Activated CD4-positive, alpha-beta T cell treated with anti-CD3 and anti-CD28 coated beads, Interleukin-2, Interleukin-4, amounts not matched to agents 100 ng/mL and 50 ng/mL, durations not matched to agents 16 hours and 8 hours (primary cell): Measurements from ENCODE around the gene CCDC27.

Source experiments
- DNase-seq: peaks from one replicate; pipeline ENCODE4 v3.0.0-alpha.2; 2020; ENCODE audit warnings: low spot score

CCDC27 gene

DNA sequence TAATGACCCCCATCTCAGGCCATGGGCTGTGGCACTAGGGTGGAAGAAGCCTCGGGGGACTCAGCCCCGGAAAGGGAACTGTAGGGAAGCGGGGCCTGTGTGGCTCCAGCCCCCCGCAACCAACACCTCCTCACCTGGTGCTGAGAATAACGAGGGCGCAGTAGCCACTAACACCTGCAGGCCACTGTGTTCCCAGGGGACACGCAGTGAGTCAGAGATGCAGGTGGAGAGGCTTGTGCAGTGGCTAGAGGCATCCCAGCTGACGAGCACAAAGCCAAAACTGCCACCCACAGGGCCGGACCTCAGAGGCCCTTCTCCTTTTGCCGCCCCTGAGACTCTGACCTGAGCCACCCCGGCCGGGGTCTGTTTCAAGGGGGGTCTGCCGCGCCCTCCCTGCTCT, 33.5 kb upstream of the CCDC27 start:
- no peak for DNase-seq

GRCh38 chr1:3721955-3722465, 30.2 kb upstream of the CCDC27 start:
- DNase-seq = no peak

DNA sequence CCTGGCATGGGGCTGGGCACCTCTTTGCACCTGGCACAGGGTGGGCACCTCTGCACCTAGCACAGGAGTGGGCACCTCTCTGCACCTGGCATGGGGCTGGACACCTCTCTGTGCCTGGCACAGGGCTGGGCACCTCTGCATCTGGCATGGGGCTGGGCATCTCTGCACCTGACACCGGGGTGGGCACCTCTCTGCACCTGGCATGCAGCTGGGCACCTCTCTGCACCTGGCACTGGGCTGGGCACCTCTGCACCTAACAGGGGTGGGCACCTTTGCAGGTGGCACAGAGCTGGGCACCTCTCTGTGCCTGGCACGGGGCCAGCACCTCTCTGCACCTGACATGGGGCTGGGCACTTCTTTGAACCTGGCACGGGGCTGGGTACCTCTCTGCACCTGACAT, 29.4 kb upstream of the CCDC27 start:
- no peak for DNase-seq

DNA sequence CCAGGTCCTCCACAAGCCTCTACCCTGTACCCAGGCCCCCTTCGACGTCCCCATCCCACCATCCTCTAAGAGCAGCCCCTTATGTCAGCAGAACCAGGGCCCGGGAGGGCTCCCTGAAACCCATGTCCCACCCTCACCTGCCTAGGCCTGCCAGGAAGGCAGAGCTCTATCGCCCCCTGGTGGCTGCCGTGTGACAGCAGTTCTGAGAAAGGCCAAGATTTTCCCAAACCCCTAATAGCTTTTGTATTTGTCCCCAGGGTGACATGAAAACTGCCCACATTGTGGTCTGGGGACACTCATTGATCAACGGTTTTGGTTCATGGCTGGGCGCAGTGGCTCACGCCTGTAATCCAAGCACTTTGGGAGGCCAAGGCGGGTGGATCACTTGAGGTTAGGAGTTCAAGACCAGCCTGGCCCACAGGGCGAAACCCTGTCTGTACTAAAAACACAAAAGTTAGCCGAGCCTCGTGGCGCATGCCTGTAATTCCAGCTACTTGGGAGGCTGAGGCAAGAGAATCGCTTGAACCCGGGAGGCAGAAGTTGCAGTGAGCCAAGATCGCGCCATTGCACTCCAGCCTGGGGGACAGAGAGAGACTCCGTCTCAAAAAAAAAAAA, 27.7 kb upstream of the CCDC27 start:
- peak; percentile 70 for DNase-seq

DNA sequence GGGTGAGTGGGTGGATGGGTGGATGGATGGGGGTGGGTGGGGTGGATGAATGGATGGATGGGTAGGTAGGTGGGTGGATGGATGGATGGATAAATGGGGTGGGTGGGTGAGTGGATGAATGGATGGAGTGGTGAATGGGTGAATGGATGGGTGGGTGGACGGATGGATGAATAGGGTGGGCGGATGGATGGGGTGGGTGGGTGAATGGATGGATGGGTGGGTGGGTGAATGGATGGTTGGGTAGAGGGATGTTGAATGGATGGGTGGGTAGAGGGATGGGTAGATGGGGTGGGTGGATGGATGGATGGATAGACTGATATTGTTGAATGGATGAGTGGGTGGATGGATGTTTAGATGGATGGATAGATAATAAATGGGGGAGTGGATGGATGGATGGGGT, 26.9 kb upstream of the CCDC27 start:
- no peak for DNase-seq

GRCh38 chr1:3727042-3727824, 25.0 kb upstream of the CCDC27 start:
- DNase-seq = peak; percentile 15

DNA sequence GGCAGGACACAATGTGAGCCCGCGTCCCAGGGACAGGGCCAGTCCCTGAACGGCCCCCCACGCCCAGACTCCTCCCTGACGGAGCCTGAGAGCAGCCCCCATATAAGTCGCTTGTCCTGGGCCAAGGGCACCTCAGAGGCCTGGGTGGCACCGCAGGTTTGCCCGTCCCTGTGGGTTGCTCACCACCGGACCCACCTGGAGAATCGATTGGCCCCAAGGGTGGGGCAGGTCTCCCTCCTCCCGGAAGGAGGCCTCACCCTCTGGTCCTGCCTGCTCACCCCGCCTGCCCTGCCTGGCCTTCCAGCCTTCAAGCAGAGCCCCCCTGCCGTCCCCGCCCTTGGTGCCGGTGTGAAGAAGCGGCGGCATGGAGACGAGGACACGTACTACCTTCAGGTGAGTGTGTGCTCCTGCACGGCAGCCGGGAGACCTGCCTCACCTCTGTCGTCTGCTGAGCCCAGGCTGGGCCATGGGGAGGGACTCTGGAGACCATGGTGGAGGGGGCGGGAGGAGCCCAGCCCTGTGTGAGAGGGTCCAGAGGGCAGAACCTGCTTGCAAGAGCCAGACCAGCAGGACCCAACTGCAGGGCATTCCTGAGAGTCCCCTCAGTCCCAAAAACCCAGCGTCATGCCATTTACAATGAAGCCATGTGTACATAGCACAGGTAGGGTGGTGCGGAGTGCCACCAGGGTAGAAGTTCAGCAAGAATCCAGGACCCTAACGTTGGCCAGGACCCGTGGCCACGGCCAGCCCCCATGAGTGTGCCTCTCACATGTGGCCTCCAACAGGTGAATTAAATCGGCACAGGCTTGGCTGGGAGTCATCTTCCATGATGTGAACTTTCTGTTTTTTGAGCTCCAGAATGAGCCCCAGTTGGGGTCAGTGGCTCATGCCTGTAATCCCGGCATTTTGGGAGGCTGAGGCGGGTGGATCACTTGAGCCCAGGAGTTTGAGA, 24.1 kb upstream of the CCDC27 start:
- no peak for DNase-seq

DNA sequence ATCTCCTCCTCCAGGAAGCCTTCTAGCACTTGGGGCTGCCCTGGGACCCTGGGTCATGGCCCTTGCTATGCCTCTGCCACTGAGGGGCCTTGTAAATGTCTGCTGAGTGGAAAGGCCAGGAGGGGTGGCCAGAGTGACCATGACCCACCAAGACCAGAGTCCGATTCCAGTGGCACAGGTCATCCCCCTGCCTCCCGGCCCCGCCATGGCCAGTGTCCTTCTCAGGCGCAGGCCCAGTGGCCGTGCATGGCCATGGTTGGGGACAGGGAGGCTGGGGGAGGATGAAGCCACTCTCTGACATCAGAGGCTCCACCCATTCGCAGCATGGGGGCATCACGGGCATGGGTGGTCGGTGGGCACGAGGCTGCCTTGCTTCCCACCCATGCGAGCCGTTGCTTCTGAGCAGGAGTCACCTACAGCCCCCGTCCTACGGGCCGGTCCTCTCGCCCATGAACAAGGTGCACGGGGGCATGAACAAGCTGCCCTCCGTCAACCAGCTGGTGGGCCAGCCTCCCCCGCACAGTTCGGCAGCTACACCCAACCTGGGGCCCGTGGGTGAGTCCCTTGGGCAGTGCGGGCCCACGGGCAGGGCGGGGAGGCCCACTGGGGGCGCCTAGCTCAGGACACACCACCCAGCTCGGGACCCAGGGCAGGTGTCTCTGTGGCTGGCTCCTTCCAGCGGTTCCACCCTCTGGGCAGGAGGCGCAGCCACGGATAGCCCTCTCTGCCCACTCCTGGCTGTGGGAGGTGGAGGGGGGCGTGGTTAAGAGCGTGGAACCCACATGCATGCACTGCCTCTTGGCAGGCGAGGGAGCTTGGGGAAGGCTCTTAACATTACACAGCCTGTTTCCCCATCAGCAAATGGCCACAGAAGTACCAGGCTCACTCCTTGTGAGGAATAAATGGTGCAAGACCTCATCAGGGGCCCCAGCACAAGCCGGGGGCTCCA, 22.4 kb upstream of the CCDC27 start:
- DNase-seq = no peak

GRCh38 chr1:3730543-3731247, 21.6 kb upstream of the CCDC27 start:
- DNase-seq = no peak

DNA sequence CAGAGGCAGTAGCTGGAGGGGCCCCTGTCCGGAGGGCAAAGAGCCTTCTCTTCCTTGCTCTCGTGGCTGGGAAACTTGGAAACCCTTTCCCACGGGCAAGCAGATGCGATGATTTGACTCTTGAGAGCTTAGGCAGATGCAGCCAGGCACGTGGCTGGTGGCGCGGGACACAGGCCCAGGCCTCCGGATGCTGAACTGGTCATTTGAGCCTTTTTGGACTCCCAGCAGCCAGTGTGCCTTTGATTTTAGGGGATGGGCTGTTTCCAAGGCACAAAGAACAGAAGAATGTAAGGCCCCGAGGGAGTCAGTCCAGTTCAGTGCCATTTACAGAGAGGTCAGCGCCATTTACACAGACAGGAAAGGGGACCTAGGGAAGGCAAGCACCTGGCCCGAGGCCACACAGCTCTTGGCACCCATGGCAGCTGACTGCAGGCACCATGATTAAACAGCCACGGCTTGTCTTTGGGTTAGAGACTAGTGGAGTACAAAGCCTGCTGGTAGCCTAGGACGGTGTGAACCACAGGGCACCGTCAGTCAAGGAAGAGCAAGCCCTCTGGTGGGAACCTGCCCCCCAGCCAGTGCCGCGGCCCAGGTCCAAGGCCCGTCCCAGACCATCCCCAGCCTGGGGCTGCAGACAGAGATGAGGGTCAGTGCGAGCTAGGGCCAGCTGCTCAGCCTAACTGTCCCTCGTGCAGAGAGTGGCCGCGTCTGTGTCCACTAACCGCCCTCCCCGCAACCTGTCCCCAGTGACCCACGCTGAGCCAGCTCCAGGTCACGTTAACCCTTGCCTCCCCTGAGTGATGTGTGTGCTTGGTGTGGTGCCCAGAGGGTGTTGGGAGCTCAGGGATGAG, 20.4 kb upstream of the CCDC27 start:
- no peak for DNase-seq

DNA sequence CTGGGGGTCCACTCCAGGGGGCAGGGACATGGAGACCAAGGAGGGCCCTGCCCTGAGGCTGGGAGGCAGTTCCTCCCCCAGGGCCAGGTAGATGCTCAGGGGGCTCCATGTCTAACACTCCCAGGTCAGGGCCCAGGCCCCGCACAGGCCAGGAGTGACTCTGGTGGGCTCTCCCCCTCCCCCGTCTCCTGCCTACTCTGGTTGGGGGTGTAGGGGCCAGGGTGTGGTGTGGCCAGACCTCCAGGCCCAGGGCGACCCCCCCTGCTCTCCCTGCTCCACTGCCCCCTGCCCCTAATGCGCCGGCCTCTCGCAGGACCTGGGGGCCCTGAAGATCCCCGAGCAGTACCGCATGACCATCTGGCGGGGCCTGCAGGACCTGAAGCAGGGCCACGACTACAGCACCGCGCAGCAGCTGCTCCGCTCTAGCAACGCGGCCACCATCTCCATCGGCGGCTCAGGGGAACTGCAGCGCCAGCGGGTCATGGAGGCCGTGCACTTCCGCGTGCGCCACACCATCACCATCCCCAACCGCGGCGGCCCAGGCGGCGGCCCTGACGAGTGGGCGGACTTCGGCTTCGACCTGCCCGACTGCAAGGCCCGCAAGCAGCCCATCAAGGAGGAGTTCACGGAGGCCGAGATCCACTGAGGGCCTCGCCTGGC, 19.7 kb upstream of the CCDC27 start:
- DNase-seq = no peak

- no peak for DNase-seq
Measured at GRCh38 chr1:3733094-3733882, 19.0 kb upstream of the CCDC27 start.

DNA sequence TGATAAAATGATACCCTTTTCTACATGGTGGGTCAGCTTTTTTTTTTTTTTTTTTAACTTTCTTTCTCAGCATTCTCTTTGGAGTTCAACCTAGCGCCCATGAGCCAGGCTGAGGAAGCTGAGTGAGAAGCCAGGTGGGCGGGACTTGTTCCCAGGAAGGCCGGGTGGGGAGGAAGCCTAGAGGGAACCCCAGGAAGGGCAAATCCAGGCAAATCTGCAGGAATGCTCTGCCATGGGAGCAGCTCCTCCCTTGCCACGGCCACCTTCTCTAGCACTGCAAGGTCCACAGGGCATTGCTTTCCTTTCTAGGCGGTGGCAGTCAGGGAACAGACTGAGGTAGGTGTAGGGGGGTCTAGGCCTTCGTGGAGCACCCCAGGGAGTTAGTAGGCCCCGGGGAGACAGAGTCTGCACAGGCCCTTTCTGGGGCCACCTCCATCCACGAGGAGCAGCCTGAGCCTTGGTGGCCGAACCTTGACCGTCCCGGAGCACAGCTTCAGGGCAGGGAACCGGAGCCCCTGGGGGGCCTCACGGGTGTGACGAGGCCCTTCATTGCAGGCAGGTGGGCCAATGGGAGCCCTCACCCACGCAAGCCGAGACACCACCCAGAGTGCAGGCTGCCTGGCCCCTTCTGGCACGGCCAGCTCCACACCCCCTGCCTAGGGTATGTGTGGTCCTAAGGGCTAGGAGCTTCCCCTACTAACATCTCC, 18.2 kb upstream of the CCDC27 start:
- no peak for DNase-seq

DNA sequence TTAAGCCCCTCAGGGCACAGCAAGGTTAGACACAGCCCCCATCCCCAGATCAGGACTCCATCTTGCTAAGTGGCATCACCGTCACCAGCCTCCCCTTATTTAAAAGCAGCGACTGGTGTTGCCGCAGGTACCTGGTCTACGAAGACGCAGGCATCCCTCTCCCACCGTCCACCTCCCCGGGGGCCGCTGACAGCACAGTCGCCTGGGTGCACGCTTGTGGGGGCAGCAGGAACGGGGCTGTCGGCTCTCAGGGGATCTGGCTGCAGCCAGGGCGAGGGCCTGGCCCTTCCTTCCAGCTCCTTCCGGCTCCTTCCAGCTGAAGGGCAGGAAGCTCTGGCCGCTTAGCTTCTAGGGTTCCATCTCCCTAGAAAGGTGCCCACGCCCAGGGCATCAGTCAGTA, 17.6 kb upstream of the CCDC27 start:
- no peak for DNase-seq

GRCh38 chr1:3735027-3735681, 17.1 kb upstream of the CCDC27 start:
- DNase-seq = no peak

- DNase-seq = no peak
Measured at GRCh38 chr1:3735688-3736087, 16.6 kb upstream of the CCDC27 start.

DNA sequence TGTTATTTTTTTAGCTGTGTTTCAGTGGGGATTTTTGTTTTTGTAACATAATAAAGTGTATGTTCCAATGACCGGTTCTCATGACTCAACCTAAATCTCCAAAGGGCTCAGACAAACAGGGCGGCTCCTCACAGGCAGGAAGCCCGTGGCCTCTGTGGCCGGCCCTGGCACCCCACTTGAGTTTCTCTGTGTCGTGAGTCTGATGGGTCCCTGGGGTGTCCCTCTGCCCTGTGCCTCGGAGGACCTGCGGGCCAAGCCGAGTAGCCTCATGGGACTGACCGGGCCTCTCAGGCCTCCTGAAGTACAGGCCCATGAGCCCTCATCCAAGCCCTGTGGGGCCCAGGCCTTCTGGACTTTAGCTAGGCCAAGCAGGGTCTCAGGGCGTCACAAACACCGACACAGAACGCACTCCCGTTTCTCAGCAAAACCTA, 16.1 kb upstream of the CCDC27 start:
- no peak for DNase-seq
